Epithelial cell of proximal tubule (primary cell): ENCODE data around the gene POLL. TPM values are rescaled to one million over a fixed set of nuclear protein-coding genes. Genes with fewer than 3 reads are reported as not detected.

Experiments used
- DNase-seq: peaks from one replicate; pipeline ENCODE4 v3.0.0-alpha.2; 2011; ENCODE audit warnings: low read depth
- H3K4me3 ChIP-seq: 2 replicates; pipeline ENCODE4 v1.5.1; 2011; ENCODE audit warnings: low read depth, mild to moderate bottlenecking, low read length
- CTCF ChIP-seq: conservative IDR thresholded peaks from 2 replicates; pipeline ENCODE4 v1.5.1; 2012; ENCODE audit warnings: low read depth, mild to moderate bottlenecking, low read length
- total RNA-seq: library from RNA; depleted of rRNA; stranded (reverse); fragments of >200 nt; gene quantifications from 2 replicates; pipeline ENCODE4 v1.2.3, GENCODE V29; 2015

Gene POLL
- total RNA-seq, 1 donor from 2014 or later = 27.6 TPM

- no peak for DNase-seq
- no peak overlapping the region for H3K4me3 ChIP-seq
- TF ChIP-seq CTCF = no peak
Measured at GRCh38 chr10:101568054-101568745, 19.9 kb downstream of the POLL start.

DNA sequence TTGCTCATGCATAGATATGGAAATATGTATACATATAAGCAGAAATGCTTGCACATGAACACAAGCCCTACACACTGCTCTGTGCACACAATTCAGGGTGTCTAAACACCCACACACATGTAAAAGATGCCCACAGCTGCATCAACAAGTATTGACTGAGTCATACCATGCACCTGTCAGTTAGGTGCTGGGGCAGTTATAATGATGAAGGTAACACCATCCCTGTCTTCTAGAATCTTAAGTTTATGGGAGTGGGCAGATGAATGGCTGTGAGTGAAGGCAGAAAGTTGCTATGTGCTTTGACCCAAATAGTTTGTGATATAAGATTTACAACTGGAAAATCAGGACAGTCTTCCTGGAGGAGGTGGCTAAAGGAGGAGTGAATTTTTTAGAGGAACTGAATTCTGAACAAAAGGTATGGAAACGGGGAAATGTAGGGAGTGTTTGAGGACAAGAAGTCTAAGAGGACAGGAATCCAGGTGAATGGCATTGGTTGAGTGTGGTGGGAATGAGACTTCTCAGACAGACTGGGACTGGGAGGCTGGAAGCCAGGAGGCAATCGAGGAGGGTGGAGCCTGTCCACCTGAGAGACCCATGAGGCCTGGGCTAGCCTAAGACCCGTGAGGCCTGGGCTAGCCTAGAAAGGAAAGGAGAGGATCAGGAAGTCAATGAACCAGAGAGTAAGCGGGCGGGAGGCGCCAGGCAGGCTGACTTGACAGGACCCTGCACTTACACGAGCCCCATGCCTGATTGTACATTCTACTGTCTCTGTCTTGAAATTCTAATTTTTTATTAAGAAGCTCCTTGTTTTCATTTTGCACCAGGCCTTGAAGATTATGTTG lies 20.7 kb downstream of the POLL start:
- no peak for DNase-seq
- TF ChIP-seq CTCF = no peak
- no peak overlapping the region for H3K4me3 ChIP-seq

- TF ChIP-seq CTCF = no peak
- no peak overlapping the region for H3K4me3 ChIP-seq
- DNase-seq = no peak
Measured at GRCh38 chr10:101566333-101567164, 21.5 kb downstream of the POLL start.

GRCh38 chr10:101565936-101566332 lies 22.1 kb downstream of the POLL start:
- DNase-seq = no peak
- no peak for TF ChIP-seq CTCF
- H3K4me3 ChIP-seq = no peak overlapping the region

DNA sequence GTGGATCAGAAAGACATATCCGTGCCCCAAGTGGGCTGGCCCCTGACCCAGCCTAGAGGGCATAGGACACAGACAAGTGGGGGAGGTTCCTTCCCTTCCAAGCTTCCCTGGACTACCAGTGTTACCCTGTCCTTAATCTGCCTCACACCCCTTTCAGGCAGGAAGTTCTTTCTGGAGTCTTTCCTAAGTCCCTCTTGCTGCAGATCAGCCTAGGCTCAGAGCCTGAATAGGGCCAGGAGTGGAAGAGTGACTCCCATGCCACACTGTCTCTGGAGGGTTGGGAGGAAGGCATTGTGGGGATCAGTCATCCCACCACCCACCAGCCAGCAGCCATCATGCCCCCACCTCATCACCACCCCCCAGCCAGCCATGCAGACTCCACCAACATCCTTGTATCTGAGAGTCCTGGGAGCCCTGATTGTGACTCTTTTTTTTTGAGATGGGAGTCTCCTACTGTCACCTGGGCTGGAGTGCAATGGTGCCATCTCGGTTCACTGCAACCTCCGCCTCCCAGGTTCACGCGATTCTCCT lies 22.6 kb downstream of the POLL start:
- no peak overlapping the region for H3K4me3 ChIP-seq
- no peak for DNase-seq
- no peak for TF ChIP-seq CTCF

DNA sequence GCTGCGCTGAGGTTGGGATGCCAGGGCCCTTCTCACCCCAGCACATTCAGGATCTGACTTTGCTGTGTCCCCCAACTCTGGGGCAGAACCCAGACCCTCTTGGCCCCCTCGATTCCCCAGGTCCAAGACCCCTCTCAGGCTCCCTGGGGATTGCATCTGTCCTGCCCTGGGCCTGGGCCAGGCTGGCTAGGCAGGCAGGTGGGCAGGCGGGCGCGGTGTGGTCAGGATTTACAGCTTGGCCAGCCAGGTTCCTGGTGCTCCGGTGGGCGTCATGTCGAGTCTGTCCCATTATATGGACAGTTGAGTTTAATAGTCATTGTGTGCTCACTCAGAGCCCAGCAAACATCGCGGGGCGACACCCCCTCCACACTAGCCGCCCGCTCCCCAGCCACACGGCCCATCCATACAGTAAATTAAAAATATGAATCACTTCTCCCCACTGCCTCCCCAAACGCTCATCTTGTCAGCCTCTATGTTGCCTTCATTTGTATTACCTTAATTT lies 23.5 kb downstream of the POLL start:
- DNase-seq = no peak
- no peak overlapping the region for H3K4me3 ChIP-seq
- TF ChIP-seq CTCF = no peak
